ENCODE measurements around the gene PHLPP2.

DNA sequence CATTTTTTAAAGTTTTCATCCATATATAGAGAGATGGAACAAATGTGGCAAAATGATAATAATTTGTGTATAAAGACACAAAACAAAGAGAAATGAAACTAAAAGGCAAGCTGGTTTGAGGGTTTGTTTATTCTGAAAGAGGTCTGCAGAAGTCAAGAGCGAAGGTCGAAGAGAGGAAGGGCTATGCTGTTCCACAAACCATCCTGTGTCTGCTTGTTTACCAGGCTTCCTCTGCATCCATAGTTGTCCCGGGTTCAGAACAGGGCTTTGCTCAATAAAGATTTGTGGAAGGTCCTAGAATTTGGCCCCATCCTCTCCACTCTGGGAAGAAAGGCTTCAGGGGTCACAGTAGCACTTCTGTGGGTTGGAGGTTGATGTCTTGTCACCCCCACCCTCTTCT, 100.9 kb downstream of the PHLPP2 start:
- TF ChIP-seq, protein P1, sequence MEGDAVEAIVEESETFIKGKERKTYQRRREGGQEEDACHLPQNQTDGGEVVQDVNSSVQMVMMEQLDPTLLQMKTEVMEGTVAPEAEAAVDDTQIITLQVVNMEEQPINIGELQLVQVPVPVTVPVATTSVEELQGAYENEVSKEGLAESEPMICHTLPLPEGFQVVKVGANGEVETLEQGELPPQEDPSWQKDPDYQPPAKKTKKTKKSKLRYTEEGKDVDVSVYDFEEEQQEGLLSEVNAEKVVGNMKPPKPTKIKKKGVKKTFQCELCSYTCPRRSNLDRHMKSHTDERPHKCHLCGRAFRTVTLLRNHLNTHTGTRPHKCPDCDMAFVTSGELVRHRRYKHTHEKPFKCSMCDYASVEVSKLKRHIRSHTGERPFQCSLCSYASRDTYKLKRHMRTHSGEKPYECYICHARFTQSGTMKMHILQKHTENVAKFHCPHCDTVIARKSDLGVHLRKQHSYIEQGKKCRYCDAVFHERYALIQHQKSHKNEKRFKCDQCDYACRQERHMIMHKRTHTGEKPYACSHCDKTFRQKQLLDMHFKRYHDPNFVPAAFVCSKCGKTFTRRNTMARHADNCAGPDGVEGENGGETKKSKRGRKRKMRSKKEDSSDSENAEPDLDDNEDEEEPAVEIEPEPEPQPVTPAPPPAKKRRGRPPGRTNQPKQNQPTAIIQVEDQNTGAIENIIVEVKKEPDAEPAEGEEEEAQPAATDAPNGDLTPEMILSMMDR (IDR thresholded peaks at IDR 0.05) = no peak
- TF ChIP-seq POLR2A (IDR thresholded peaks at IDR 0.05) = no peak
